ENCODE results near the gene SENP1. TPM values are rescaled to one million over a fixed set of nuclear protein-coding genes. Genes with fewer than 3 reads are reported as not detected.

The SENP1 gene
- total and polyA plus RNA-seq, 2 of the 13 experiments (the other 11 are each of a cell fraction or from before 2014, with no cell fraction given), result 14.0 to 20.2 TPM

- no peak for FAIRE-seq
- TF ChIP-seq ZNF607 (CRISPR knock-in tag; IDR thresholded peaks at IDR 0.05; ENCODE audit: borderline replicate concordance), result no peak
- no peak for TF ChIP-seq ZNF615 (CRISPR knock-in tag; IDR thresholded peaks at IDR 0.05; ENCODE audit: borderline replicate concordance)
- no peak for TF ChIP-seq ZNF121 (CRISPR knock-in tag; IDR thresholded peaks at IDR 0.05)
- Histone ChIP-seq H3K9ac (ENCODE audit: insufficient read depth, low read depth, low read length) (no peak overlapping the region), H4K20me1 (ENCODE audit: insufficient read depth, low read length) (no peaks in the 10 kb centered on the region), H3K4me3 (replicated peaks in 1 of 3; ENCODE audit: insufficient read depth in 1 of 3, low read depth in 2 of 3, low read length in 3 of 3) (no peak overlapping the region), H3K27ac (ENCODE audit: extremely low read length, insufficient read depth, low read length) (no peak overlapping the region), H3K27me3 (ENCODE audit: control insufficient read depth in 1 of 2, insufficient read depth in 2 of 2, low read length in 2 of 2) (peaks cover 6 to 19% of the 10 kb centered on the region in 2 experiments; a peak in 4 of 5 replicates), H3K79me2 (ENCODE audit: insufficient read depth, low read length) (no peaks in the 10 kb centered on the region), H3K4me1 (ENCODE audit: insufficient read depth, low read length) (peaks cover 25% of the 10 kb centered on the region), H3K4me2 (ENCODE audit: low read depth, low read length) (no peak overlapping the region), H2AFZ (ENCODE audit: low read length) (no peak overlapping the region), H3K9me3 (ENCODE audit: low read length) (no peaks in the 10 kb centered on the region), H3K36me3 (replicated peaks in 1 of 2; ENCODE audit: control insufficient read depth in 1 of 2, insufficient read depth in 2 of 2, low read length in 2 of 2) (no peaks in the 10 kb centered on the region)
- no TSS peak for BruUV-seq (replicated peaks)
- intact Hi-C loops (cut with micrococcal nuclease; ENCODE audit: unreplicated experiment) (loop anchor here (10.0 kb wide), 1 partner anchor 95 kb away; the partner anchor contains the start of gene SENP1), in situ Hi-C loops (cut with HindIII; ENCODE audit: extremely low pct_ligation_motif_present, low pct_unique_long_range_greater_than_20kb) (no loop called here)
- WGBS (ENCODE audit: low lambda C conversion rate), result 0% methylated on average over 1 of the region's 1 CpG
- ChIA-PET CTCF (ENCODE audit: low intra/inter-chr PET ratio, low total read pairs) (no interaction called here), POLR2A (no interaction called here)
- DNase-seq (ENCODE audit: low spot score), result no peak
- no peak for ATAC-seq
These were observed 96.4 kb downstream of the SENP1 start for GRCh38 chr12:48009471-48009870.

GRCh38 chr12:48008950-48009349 lies 96.9 kb downstream of the SENP1 start:
- peaks cover 6 to 19% of the 10 kb centered on the region in 2 experiments; a peak in 4 of 5 replicates for H3K27me3 ChIP-seq (ENCODE audit: control insufficient read depth in 1 of 2, insufficient read depth in 2 of 2, low read length in 2 of 2)
- no peak for FAIRE-seq
- 56% methylated on average over 4 of the region's 4 CpGs for WGBS (ENCODE audit: low lambda C conversion rate)
- H3K36me3 ChIP-seq (replicated peaks in 1 of 2; ENCODE audit: control insufficient read depth in 1 of 2, insufficient read depth in 2 of 2, low read length in 2 of 2), result no peaks in the 10 kb centered on the region
- no peak overlapping the region for H3K4me3 ChIP-seq (replicated peaks in 1 of 3; ENCODE audit: insufficient read depth in 1 of 3, low read depth in 2 of 3, low read length in 3 of 3)
- no peak overlapping the region for H3K9ac ChIP-seq (ENCODE audit: insufficient read depth, low read depth, low read length)
- H3K79me2 ChIP-seq (ENCODE audit: insufficient read depth, low read length), result no peaks in the 10 kb centered on the region
- no peaks in the 10 kb centered on the region for H3K9me3 ChIP-seq (ENCODE audit: low read length)
- H3K27ac ChIP-seq (ENCODE audit: extremely low read length, insufficient read depth, low read length), result no peak overlapping the region
- no peak for DNase-seq (ENCODE audit: low spot score)
- H2AFZ ChIP-seq (ENCODE audit: low read length), result no peak overlapping the region
- ATAC-seq, result no peak
- intact Hi-C loops (cut with micrococcal nuclease; ENCODE audit: unreplicated experiment) (loop anchor here (10.0 kb wide), 1 partner anchor 96 kb away; the partner anchor contains the start of gene SENP1), in situ Hi-C loops (cut with HindIII; ENCODE audit: extremely low pct_ligation_motif_present, low pct_unique_long_range_greater_than_20kb) (no loop called here)
- H4K20me1 ChIP-seq (ENCODE audit: insufficient read depth, low read length), result no peaks in the 10 kb centered on the region
- ChIA-PET POLR2A (no interaction called here), CTCF (ENCODE audit: low intra/inter-chr PET ratio, low total read pairs) (no interaction called here)
- H3K4me2 ChIP-seq (ENCODE audit: low read depth, low read length), result no peak overlapping the region
- peaks cover 27% of the 10 kb centered on the region for H3K4me1 ChIP-seq (ENCODE audit: insufficient read depth, low read length)
- no TSS peak for BruUV-seq (replicated peaks)
- TF ChIP-seq POGZ (CRISPR knock-in tag; IDR thresholded peaks at IDR 0.05) (no peak), ZBTB43 (CRISPR knock-in tag; conservative IDR thresholded peaks at IDR 0.05) (no peak), ZBTB46 (CRISPR knock-in tag; IDR thresholded peaks at IDR 0.05; ENCODE audit: borderline replicate concordance) (no peak), PRDM10 (CRISPR knock-in tag; IDR thresholded peaks at IDR 0.05; ENCODE audit: low read depth) (no peak), POLR2AphosphoS5 (IDR thresholded peaks at IDR 0.05; ENCODE audit: low read depth, low read length) (no peak), DMTF1 (CRISPR knock-in tag; IDR thresholded peaks at IDR 0.05) (no peak)

All from HepG2 (cell line).